Measurements from ENCODE around the gene NXPH4.

NXPH4 gene

GRCh38 chr12:57216014-57216911, at the start of gene NXPH4:
NXPH4 (plus strand) TSS chr12:57216794; CDS start chr12:57216970, 176 bp downstream.
- no peak for DNase-seq (ENCODE audit: insufficient read length, low spot score)
- FAIRE-seq = no peak
- peak; percentile 4 for TF ChIP-seq CTCF (IDR thresholded peaks at IDR 0.05; ENCODE audit: insufficient read depth, missing control alignments)

DNA sequence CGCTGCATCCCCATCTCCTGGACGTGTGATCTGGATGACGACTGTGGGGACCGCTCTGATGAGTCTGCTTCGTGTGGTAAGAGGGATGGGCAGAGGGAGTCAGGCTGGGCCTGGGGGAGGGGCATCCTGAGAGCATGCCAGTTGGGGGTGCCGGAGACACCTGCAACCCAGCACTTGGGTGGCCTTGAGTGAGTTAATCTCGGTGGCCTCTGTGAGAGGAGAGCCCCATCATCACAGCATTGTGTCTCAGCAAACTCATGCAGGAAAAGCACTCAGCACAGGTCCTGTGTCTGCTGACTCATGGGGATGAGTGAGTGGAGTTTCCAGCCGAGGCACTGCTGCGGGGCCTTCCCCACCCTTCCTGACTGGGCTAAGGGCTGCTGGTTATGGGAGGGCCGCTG, 49.6 kb upstream of the NXPH4 start:
- TF ChIP-seq CTCF (IDR thresholded peaks at IDR 0.05; ENCODE audit: insufficient read depth, missing control alignments) = no peak
- FAIRE-seq = no peak

GRCh38 chr12:57168058-57168457, 48.5 kb upstream of the NXPH4 start:
- FAIRE-seq = no peak
- DNase-seq (ENCODE audit: insufficient read length, low spot score) = no peak
- TF ChIP-seq CTCF (IDR thresholded peaks at IDR 0.05; ENCODE audit: insufficient read depth, missing control alignments) = no peak

More for the DNA sequence above, 49.6 kb upstream of the NXPH4 start:
- no peak for DNase-seq (ENCODE audit: insufficient read length, low spot score)

DNA sequence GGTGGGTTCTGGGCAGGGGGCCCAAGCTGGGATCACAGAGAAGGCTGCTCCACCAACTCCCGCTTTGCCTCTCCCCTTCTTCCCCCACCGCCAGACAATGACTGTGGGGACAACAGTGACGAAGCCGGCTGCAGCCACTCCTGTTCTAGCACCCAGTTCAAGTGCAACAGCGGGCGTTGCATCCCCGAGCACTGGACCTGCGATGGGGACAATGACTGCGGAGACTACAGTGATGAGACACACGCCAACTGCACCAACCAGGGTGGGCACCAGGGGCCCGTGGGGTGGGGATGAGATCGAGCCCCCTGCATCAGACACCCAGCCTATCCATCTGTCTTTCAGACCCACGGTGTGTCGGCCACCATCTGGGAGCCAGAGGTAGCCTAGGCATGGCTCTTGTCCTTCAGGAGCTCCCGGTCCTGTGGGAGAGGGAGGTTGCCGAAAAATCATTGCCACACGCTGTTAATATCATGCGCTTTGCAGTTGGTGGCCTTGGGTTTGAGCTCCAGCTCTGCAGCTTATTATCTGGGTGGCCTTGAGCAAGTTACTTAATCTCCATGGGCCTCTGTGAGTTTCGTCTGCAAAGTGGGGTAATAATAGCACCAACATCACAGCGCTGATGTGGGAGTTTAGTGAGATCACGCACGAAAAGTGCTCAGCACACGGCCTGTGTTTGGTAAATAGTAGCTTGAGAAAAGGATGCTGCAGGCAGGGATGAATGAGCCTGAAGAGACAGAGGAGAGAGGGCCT, 47.4 kb upstream of the NXPH4 start:
- DNase-seq (ENCODE audit: insufficient read length, low spot score) (no peak), FAIRE-seq (no peak)
- TF ChIP-seq CTCF (IDR thresholded peaks at IDR 0.05; ENCODE audit: insufficient read depth, missing control alignments) = no peak

DNA sequence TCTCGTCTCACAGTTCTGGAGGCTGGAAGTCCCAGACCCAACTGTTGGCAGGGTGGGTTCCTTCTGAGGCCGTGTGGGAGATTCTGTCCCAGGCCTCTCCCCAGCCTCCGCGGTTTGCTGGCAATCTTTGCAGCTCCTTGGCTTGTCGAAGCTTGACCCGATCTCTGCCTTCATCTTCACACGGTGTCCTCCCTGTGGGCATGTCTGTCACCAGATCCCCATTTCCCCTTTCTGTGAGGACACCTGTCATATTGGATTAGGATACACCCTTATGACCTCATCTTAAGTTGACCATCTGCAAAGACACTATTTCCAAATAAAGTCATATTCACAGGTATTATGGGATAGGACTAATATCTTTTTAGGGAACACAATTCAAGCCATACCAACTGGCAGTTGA, 46.6 kb upstream of the NXPH4 start:
- FAIRE-seq = no peak
- no peak for TF ChIP-seq CTCF (IDR thresholded peaks at IDR 0.05; ENCODE audit: insufficient read depth, missing control alignments)
- no peak for DNase-seq (ENCODE audit: insufficient read length, low spot score)

DNA sequence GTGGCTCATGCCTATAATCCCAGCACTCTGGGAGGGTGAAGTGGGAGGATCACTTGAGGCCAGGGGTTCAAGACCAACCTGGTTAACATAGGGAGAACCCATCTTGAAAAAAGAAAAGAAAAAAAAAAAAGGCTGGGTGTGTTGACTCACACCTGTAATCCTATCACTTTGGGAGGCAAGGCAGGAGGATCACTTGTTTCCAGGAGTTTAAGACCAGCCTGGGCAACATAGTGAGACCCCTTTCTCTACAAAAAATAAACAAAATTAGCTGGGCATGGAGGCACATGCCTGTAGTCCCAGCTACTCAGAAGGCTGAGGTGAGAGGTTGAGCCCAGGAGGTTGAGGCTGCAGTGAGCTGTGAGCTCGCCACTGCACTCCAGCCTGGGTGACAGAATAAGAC, 46.2 kb upstream of the NXPH4 start:
- no peak for TF ChIP-seq CTCF (IDR thresholded peaks at IDR 0.05; ENCODE audit: insufficient read depth, missing control alignments)
- FAIRE-seq = no peak

More for the DNA sequence above, 46.2 kb upstream of the NXPH4 start:
- DNase-seq (ENCODE audit: insufficient read length, low spot score) = no peak
